GM23338 (cell line): ENCODE data around the gene WWOX. TPM values are rescaled to one million over a fixed set of nuclear protein-coding genes. Genes with fewer than 3 reads are reported as not detected.

Source experiments
- ATAC-seq: fragments of 200-7000 bp; cut with Tn5 transposase; 3 replicates; pipeline ENCODE4 v1.9.1; 2020
- DNase-seq: peaks from one replicate; pipeline ENCODE4 v3.0.0-alpha.2; 2015; ENCODE audit warnings: low spot score
- H2AFZ ChIP-seq: fragments of 200-600 bp; sonication (generic); 2 replicates; pipeline ENCODE4 v1.8.0; 2016; ENCODE audit warnings: antibody characterized with exemption, mild to moderate bottlenecking, moderate library complexity
- H3F3A ChIP-seq: fragments of 200-600 bp; sonication (generic); replicated peaks from 2 replicates; pipeline ENCODE4 v1.8.0; 2017; ENCODE audit warnings: antibody characterized with exemption, mixed run types, low read depth
- H3K27ac ChIP-seq: fragments of 200-600 bp; sonication (generic); 2 replicates; pipeline ENCODE4 v1.6.1; 2016; ENCODE audit warnings: low read depth
- H3K27me3 ChIP-seq: fragments of 200-600 bp; sonication (generic); 2 replicates; pipeline ENCODE4 v1.8.0; 2016; ENCODE audit warnings: mild to moderate bottlenecking, mixed run types, moderate library complexity; ENCODE audit not compliant: insufficient read depth
- H3K36me3 ChIP-seq: fragments of 200-600 bp; sonication (generic); 2 replicates; pipeline ENCODE4 v1.8.0; 2016; ENCODE audit warnings: mild to moderate bottlenecking; ENCODE audit not compliant: insufficient read depth
- H3K4me1 ChIP-seq: fragments of 200-600 bp; sonication (generic); 2 replicates; pipeline ENCODE4 v1.8.0; 2016; ENCODE audit warnings: mild to moderate bottlenecking, moderate library complexity; ENCODE audit not compliant: insufficient read depth
- H3K4me2 ChIP-seq: fragments of 200-600 bp; sonication (generic); 2 replicates; pipeline ENCODE4 v1.7.1; 2017; ENCODE audit warnings: mixed run types
- H3K4me3 ChIP-seq: fragments of 200-600 bp; sonication (generic); 2 replicates; pipeline ENCODE4 v1.6.1; 2016; ENCODE audit warnings: mixed run types
- H3K79me2 ChIP-seq: fragments of 200-600 bp; sonication (generic); replicated peaks from 2 replicates; pipeline ENCODE4 v1.8.0; 2017; ENCODE audit warnings: mild to moderate bottlenecking; ENCODE audit not compliant: insufficient read depth
- H3K9me2 ChIP-seq: fragments of 200-600 bp; sonication (generic); 2 replicates; pipeline ENCODE4 v1.8.0; 2017; ENCODE audit not compliant: insufficient read depth
- H4K20me1 ChIP-seq: fragments of 200-600 bp; sonication (generic); replicated peaks from 2 replicates; pipeline ENCODE4 v1.8.0; 2017; ENCODE audit warnings: mild to moderate bottlenecking; ENCODE audit not compliant: insufficient read depth
- H3K27ac Mint-ChIP-seq: 2 replicates; pipeline ENCODE4 v1.8.0; 2020; ENCODE audit warnings: inconsistent platforms, mild to moderate bottlenecking, moderate library complexity, mixed read lengths
- H3K27me3 Mint-ChIP-seq: 3 replicates; pipeline ENCODE4 v1.8.0; 2022; ENCODE audit warnings: low read depth, mild to moderate bottlenecking, moderate library complexity, mixed read lengths, inconsistent platforms; ENCODE audit not compliant: insufficient read depth, poor library complexity
- H3K36me3 Mint-ChIP-seq: 3 replicates; pipeline ENCODE4 v1.8.0; 2021; ENCODE audit warnings: low read depth, mild to moderate bottlenecking, inconsistent platforms, moderate library complexity, mixed read lengths
- H3K4me1 Mint-ChIP-seq: 3 replicates; pipeline ENCODE4 v1.8.0; 2020; ENCODE audit warnings: mild to moderate bottlenecking, inconsistent platforms, mixed read lengths
- H3K4me3 Mint-ChIP-seq: 3 replicates; pipeline ENCODE4 v1.8.0; 2021; ENCODE audit warnings: moderate library complexity, mild to moderate bottlenecking, inconsistent platforms, mixed read lengths
- H3K9me3 Mint-ChIP-seq: 3 replicates; pipeline ENCODE4 v1.8.0; 2020; ENCODE audit warnings: moderate library complexity, mild to moderate bottlenecking, inconsistent platforms, mixed read lengths
- CREB1 ChIP-seq: fragments of 250-450 bp; sonication (Bioruptor Pico); IDR thresholded peaks from 2 replicates; pipeline ENCODE4 v1.5.0; 2020; ENCODE audit warnings: low read depth, mild to moderate bottlenecking, moderate library complexity
- EZH2 ChIP-seq: fragments of 200-600 bp; sonication (generic); IDR thresholded peaks from one replicate; pipeline ENCODE4 v1.8.0; 2017; ENCODE audit warnings: antibody characterized with exemption, mild to moderate bottlenecking, low read depth; ENCODE audit not compliant: unreplicated experiment
- EZH2phosphoT487 ChIP-seq: fragments of 200-600 bp; sonication (generic); IDR thresholded peaks from one replicate; pipeline ENCODE4 v1.8.1; 2018; ENCODE audit warnings: antibody characterized with exemption; ENCODE audit not compliant: unreplicated experiment
- JUNB ChIP-seq: IDR thresholded peaks from one replicate; pipeline ENCODE4 v1.6.1; 2016; ENCODE audit warnings: antibody characterized with exemption; ENCODE audit not compliant: unreplicated experiment
- NANOG ChIP-seq: IDR thresholded peaks from 2 replicates; pipeline ENCODE4 v1.6.1; 2016; ENCODE audit warnings: antibody characterized with exemption, borderline replicate concordance
- STAT1 ChIP-seq: IDR thresholded peaks from one replicate; pipeline ENCODE4 v1.6.1; 2016; ENCODE audit warnings: antibody characterized with exemption; ENCODE audit not compliant: unreplicated experiment
- ZNF114 ChIP-seq: fragments of 250-450 bp; sonication (Bioruptor Pico); IDR thresholded peaks from 2 replicates; pipeline ENCODE4 v1.5.0; 2020; ENCODE audit warnings: mild to moderate bottlenecking, moderate library complexity
- ZNF331 ChIP-seq: fragments of 250-450 bp; sonication (Bioruptor Pico); IDR thresholded peaks from 2 replicates; pipeline ENCODE4 v1.5.0; 2020; ENCODE audit warnings: low read depth, mild to moderate bottlenecking, moderate library complexity
- polyA plus RNA-seq: library from polyadenylated mRNA; unstranded; fragments of >200 nt; fragmentation: Nextera tagmentation; extraction: Ambion mirVana; gene quantifications from 2 replicates; pipeline ENCODE4 v1.2.1, GENCODE V29; 2016
- total RNA-seq: library from RNA; depleted of rRNA; stranded (reverse); fragments of >200 nt; shearing (Covaris generic); gene quantifications from 2 replicates; pipeline ENCODE4 v1.2.3, GENCODE V29; 2014
- TF ChIP-seq, protein P1 (sequence below): fragments of 250-450 bp; sonication (Bioruptor Pico); IDR thresholded peaks from 2 replicates; pipeline ENCODE4 v1.5.0; 2020; ENCODE audit warnings: mild to moderate bottlenecking, moderate library complexity
- TF ChIP-seq, protein P2 (sequence below), 2 experiments: fragments of 200-600 bp in 1 of 2; sonication (generic) in 1 of 2; conservative IDR thresholded peaks; 2 replicates each; pipeline versions ENCODE4 v1.5.1 to v1.6.1; 2016 to 2017; ENCODE audit warnings: antibody characterized with exemption in 2 of 2, low read depth in 2 of 2, mild to moderate bottlenecking in 2 of 2, moderate library complexity in 1 of 2
- TF ChIP-seq, protein P3 (sequence below): IDR thresholded peaks from one replicate; pipeline ENCODE4 v1.6.1; 2018; ENCODE audit warnings: antibody characterized with exemption; ENCODE audit not compliant: unreplicated experiment

WWOX gene
- total and polyA plus RNA-seq, 2 experiments from 2014 or later = 10.0 to 19.3 TPM

DNA sequence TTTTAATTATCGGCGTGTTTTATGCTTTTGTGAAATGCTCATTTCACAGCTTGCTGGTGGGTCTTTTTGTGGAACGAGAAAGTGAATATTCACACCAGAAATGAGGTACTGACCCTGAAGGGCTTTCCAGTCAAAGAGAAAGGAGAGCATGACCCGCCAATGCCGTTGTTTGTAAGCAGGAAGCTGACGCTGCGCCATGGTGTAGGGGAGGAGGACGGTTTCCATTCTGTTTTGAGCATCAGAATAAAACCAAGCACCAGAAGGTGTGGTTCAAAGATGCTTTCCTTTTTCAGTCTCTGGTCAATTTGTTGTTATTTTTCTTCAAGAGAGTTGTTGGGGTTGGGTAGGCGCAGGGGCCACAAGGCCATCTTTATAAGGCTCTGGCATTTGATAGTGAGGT is 669.3 kb downstream of the WWOX start:
- no peaks in the 10 kb centered on the region; the same call in 1 of the 2 replicates for H3K4me1 ChIP-seq
- no peak overlapping the region for H3K4me3 Mint-ChIP-seq
- H4K20me1 ChIP-seq = no peaks in the 10 kb centered on the region
- H3K9me2 ChIP-seq = peaks cover 7% of the 10 kb centered on the region; the same call in 1 of the 2 replicates
- H3K27ac ChIP-seq = no peak overlapping the region
- DNase-seq (no peak), ATAC-seq (no peak)
- peaks cover 2% of the 10 kb centered on the region for H3K27me3 Mint-ChIP-seq
- H3K4me3 ChIP-seq = no peak overlapping the region
- TF ChIP-seq STAT1 = no peak
- no peak for TF ChIP-seq NANOG
- TF ChIP-seq, protein P1, sequence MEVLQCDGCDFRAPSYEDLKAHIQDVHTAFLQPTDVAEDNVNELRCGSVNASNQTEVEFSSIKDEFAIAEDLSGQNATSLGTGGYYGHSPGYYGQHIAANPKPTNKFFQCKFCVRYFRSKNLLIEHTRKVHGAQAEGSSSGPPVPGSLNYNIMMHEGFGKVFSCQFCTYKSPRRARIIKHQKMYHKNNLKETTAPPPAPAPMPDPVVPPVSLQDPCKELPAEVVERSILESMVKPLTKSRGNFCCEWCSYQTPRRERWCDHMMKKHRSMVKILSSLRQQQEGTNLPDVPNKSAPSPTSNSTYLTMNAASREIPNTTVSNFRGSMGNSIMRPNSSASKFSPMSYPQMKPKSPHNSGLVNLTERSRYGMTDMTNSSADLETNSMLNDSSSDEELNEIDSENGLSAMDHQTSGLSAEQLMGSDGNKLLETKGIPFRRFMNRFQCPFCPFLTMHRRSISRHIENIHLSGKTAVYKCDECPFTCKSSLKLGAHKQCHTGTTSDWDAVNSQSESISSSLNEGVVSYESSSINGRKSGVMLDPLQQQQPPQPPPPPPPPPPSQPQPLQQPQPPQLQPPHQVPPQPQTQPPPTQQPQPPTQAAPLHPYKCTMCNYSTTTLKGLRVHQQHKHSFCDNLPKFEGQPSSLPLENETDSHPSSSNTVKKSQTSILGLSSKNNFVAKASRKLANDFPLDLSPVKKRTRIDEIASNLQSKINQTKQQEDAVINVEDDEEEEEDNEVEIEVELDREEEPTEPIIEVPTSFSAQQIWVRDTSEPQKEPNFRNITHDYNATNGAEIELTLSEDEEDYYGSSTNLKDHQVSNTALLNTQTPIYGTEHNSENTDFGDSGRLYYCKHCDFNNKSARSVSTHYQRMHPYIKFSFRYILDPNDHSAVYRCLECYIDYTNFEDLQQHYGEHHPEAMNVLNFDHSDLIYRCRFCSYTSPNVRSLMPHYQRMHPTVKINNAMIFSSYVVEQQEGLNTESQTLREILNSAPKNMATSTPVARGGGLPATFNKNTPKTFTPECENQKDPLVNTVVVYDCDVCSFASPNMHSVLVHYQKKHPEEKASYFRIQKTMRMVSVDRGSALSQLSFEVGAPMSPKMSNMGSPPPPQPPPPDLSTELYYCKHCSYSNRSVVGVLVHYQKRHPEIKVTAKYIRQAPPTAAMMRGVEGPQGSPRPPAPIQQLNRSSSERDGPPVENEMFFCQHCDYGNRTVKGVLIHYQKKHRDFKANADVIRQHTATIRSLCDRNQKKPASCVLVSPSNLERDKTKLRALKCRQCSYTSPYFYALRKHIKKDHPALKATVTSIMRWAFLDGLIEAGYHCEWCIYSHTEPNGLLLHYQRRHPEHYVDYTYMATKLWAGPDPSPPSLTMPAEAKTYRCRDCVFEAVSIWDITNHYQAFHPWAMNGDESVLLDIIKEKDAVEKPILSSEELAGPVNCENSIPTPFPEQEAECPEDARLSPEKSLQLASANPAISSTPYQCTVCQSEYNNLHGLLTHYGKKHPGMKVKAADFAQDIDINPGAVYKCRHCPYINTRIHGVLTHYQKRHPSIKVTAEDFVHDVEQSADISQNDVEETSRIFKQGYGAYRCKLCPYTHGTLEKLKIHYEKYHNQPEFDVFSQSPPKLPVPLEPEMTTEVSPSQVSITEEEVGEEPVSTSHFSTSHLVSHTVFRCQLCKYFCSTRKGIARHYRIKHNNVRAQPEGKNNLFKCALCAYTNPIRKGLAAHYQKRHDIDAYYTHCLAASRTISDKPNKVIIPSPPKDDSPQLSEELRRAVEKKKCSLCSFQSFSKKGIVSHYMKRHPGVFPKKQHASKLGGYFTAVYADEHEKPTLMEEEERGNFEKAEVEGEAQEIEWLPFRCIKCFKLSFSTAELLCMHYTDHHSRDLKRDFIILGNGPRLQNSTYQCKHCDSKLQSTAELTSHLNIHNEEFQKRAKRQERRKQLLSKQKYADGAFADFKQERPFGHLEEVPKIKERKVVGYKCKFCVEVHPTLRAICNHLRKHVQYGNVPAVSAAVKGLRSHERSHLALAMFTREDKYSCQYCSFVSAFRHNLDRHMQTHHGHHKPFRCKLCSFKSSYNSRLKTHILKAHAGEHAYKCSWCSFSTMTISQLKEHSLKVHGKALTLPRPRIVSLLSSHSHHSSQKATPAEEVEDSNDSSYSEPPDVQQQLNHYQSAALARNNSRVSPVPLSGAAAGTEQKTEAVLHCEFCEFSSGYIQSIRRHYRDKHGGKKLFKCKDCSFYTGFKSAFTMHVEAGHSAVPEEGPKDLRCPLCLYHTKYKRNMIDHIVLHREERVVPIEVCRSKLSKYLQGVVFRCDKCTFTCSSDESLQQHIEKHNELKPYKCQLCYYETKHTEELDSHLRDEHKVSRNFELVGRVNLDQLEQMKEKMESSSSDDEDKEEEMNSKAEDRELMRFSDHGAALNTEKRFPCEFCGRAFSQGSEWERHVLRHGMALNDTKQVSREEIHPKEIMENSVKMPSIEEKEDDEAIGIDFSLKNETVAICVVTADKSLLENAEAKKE = no peak
- TF ChIP-seq, protein P2, sequence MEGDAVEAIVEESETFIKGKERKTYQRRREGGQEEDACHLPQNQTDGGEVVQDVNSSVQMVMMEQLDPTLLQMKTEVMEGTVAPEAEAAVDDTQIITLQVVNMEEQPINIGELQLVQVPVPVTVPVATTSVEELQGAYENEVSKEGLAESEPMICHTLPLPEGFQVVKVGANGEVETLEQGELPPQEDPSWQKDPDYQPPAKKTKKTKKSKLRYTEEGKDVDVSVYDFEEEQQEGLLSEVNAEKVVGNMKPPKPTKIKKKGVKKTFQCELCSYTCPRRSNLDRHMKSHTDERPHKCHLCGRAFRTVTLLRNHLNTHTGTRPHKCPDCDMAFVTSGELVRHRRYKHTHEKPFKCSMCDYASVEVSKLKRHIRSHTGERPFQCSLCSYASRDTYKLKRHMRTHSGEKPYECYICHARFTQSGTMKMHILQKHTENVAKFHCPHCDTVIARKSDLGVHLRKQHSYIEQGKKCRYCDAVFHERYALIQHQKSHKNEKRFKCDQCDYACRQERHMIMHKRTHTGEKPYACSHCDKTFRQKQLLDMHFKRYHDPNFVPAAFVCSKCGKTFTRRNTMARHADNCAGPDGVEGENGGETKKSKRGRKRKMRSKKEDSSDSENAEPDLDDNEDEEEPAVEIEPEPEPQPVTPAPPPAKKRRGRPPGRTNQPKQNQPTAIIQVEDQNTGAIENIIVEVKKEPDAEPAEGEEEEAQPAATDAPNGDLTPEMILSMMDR (conservative IDR thresholded peaks at IDR 0.05; ENCODE audit: low read depth in 2 of 2) = no peak
- TF ChIP-seq, protein P3, sequence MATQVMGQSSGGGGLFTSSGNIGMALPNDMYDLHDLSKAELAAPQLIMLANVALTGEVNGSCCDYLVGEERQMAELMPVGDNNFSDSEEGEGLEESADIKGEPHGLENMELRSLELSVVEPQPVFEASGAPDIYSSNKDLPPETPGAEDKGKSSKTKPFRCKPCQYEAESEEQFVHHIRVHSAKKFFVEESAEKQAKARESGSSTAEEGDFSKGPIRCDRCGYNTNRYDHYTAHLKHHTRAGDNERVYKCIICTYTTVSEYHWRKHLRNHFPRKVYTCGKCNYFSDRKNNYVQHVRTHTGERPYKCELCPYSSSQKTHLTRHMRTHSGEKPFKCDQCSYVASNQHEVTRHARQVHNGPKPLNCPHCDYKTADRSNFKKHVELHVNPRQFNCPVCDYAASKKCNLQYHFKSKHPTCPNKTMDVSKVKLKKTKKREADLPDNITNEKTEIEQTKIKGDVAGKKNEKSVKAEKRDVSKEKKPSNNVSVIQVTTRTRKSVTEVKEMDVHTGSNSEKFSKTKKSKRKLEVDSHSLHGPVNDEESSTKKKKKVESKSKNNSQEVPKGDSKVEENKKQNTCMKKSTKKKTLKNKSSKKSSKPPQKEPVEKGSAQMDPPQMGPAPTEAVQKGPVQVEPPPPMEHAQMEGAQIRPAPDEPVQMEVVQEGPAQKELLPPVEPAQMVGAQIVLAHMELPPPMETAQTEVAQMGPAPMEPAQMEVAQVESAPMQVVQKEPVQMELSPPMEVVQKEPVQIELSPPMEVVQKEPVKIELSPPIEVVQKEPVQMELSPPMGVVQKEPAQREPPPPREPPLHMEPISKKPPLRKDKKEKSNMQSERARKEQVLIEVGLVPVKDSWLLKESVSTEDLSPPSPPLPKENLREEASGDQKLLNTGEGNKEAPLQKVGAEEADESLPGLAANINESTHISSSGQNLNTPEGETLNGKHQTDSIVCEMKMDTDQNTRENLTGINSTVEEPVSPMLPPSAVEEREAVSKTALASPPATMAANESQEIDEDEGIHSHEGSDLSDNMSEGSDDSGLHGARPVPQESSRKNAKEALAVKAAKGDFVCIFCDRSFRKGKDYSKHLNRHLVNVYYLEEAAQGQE = no peak
- no peak for TF ChIP-seq ZNF114 (CRISPR knock-in tag)
- TF ChIP-seq EZH2 = no peak
- TF ChIP-seq JUNB = no peak
- no peak for TF ChIP-seq EZH2phosphoT487
- TF ChIP-seq ZNF331 = no peak
- TF ChIP-seq CREB1 (CRISPR knock-in tag) = no peak
- H2AFZ ChIP-seq = 0 out of 2 replicates have a peak overlapping the region, but pooled peaks have one; percentile 10
- H3F3A ChIP-seq = no peaks in the 10 kb centered on the region
- no peaks in the 10 kb centered on the region for H3K27me3 ChIP-seq
- H3K9me3 Mint-ChIP-seq = peaks cover 5% of the 10 kb centered on the region; the same call in 2 of the 3 replicates
- peaks cover 2% of the 10 kb centered on the region; the same call in 1 of the 3 replicates for H3K36me3 Mint-ChIP-seq
- H3K36me3 ChIP-seq = no peaks in the 10 kb centered on the region
- no peak overlapping the region for H3K27ac Mint-ChIP-seq
- peaks cover 6% of the 10 kb centered on the region; the same call in 2 of the 3 replicates for H3K4me1 Mint-ChIP-seq
- no peaks in the 10 kb centered on the region for H3K79me2 ChIP-seq
- no peak overlapping the region for H3K4me2 ChIP-seq
